SK-N-SH treated with all-trans-retinoic acid at 6 μM for 48 hours (cell line): ENCODE results near the gene NDUFS8.

Experiments
- ARNTL ChIP-seq: fragments of 450-650 bp; formaldehyde crosslinking; IDR thresholded peaks from 2 replicates; pipeline ENCODE4 v1.5.0; 2020; ENCODE audit warnings: low read depth, mild to moderate bottlenecking, moderate library complexity, borderline replicate concordance
- BACH2 ChIP-seq: fragments of 250-450 bp; sonication (Bioruptor Pico); IDR thresholded peaks from 2 replicates; pipeline ENCODE4 v1.9.0; 2021; ENCODE audit warnings: mild to moderate bottlenecking, borderline replicate concordance
- CREB5 ChIP-seq: fragments of 250-450 bp; sonication (Bioruptor Pico); IDR thresholded peaks from 2 replicates; pipeline ENCODE4 v1.5.1; 2020; ENCODE audit warnings: low read depth, mild to moderate bottlenecking, moderate library complexity
- CSDC2 ChIP-seq: fragments of 250-450 bp; sonication (Bioruptor Pico); IDR thresholded peaks from 2 replicates; pipeline ENCODE4 v1.5.0; 2020; ENCODE audit warnings: mild to moderate bottlenecking, moderate library complexity
- ESRRG ChIP-seq: fragments of 250-450 bp; sonication (Bioruptor Pico); IDR thresholded peaks from 2 replicates; pipeline ENCODE4 v1.6.1; 2021; ENCODE audit warnings: mild to moderate bottlenecking
- OSR1 ChIP-seq: fragments of 250-450 bp; sonication (Bioruptor Pico); IDR thresholded peaks from 2 replicates; pipeline ENCODE4 v1.8.0; 2022; ENCODE audit warnings: moderate library complexity, mild to moderate bottlenecking, inconsistent platforms
- PATZ1 ChIP-seq: fragments of 250-450 bp; sonication (Bioruptor Pico); IDR thresholded peaks from 2 replicates; pipeline ENCODE4 v1.8.0; 2020; ENCODE audit warnings: mild to moderate bottlenecking, moderate library complexity, borderline replicate concordance
- PPARA ChIP-seq: fragments of 250-450 bp; sonication (Bioruptor Pico); IDR thresholded peaks from 2 replicates; pipeline ENCODE4 v1.5.0; 2020; ENCODE audit warnings: mild to moderate bottlenecking, borderline replicate concordance
- RARB ChIP-seq: fragments of 250-450 bp; sonication (Bioruptor Pico); IDR thresholded peaks from 2 replicates; pipeline ENCODE4 v1.8.0; 2021; ENCODE audit warnings: mild to moderate bottlenecking, moderate library complexity
- ZNF70 ChIP-seq: fragments of 450-650 bp; formaldehyde crosslinking; IDR thresholded peaks from 2 replicates; pipeline ENCODE4 v1.5.0; 2020; ENCODE audit warnings: mild to moderate bottlenecking, moderate library complexity
- TF ChIP-seq, protein P1 (sequence below): fragments of 250-450 bp; sonication (Bioruptor Pico); IDR thresholded peaks from 2 replicates; pipeline ENCODE4 v1.5.0; 2020; ENCODE audit warnings: mild to moderate bottlenecking, moderate library complexity

DNA sequence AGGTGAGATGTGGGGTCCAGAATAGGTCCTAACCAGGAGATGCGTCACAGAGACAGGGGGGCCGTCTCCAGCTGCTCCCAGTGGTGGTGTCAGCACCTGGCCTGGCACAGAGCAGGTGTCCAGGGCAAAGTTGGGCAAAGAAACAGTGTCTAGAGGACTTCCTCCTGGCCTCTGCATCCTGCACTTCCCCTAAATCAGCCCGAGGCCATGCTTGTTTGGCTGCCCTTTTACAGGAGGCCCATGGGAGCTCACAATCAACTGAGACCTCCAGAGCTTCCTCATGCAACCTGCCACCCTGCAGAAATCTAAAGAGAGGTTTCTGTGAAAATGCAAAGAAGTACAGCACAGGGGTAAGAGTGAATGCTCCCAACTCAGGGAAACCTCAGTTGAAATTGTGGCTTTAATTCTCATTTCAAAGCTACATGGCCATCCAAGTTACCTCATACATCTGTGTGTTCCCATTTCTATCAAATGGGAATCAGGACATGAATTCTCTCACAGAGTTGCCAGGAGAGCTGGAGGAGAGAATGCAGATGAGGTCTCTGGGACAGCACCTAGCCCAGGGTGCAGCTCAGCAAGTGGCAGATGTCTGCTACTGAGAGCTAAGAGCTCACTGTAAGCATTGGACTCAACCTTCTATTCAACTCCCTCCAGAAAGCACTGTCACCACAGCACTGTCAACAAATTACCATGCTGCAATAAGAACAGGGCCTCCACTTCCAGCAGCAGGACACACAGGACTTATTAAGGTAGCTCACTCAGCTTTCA is 41.0 kb downstream of the NDUFS8 start:
- TF ChIP-seq CSDC2 = no peak
- TF ChIP-seq ESRRG (CRISPR knock-in tag) = no peak
- TF ChIP-seq, protein P1, sequence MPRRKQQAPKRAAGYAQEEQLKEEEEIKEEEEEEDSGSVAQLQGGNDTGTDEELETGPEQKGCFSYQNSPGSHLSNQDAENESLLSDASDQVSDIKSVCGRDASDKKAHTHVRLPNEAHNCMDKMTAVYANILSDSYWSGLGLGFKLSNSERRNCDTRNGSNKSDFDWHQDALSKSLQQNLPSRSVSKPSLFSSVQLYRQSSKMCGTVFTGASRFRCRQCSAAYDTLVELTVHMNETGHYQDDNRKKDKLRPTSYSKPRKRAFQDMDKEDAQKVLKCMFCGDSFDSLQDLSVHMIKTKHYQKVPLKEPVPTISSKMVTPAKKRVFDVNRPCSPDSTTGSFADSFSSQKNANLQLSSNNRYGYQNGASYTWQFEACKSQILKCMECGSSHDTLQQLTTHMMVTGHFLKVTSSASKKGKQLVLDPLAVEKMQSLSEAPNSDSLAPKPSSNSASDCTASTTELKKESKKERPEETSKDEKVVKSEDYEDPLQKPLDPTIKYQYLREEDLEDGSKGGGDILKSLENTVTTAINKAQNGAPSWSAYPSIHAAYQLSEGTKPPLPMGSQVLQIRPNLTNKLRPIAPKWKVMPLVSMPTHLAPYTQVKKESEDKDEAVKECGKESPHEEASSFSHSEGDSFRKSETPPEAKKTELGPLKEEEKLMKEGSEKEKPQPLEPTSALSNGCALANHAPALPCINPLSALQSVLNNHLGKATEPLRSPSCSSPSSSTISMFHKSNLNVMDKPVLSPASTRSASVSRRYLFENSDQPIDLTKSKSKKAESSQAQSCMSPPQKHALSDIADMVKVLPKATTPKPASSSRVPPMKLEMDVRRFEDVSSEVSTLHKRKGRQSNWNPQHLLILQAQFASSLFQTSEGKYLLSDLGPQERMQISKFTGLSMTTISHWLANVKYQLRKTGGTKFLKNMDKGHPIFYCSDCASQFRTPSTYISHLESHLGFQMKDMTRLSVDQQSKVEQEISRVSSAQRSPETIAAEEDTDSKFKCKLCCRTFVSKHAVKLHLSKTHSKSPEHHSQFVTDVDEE (CRISPR knock-in tag) = no peak
- no peak for TF ChIP-seq ARNTL (CRISPR knock-in tag)
- TF ChIP-seq PPARA (CRISPR knock-in tag) = no peak
- TF ChIP-seq ZNF70 (CRISPR knock-in tag) = no peak
- TF ChIP-seq BACH2 (CRISPR knock-in tag) = no peak
- TF ChIP-seq RARB (CRISPR knock-in tag) = no peak
- TF ChIP-seq OSR1 (CRISPR knock-in tag) = no peak
- TF ChIP-seq PATZ1 (CRISPR knock-in tag) = no peak
- TF ChIP-seq CREB5 (CRISPR knock-in tag) = no peak
